ENCODE data around the gene ANO6.

The ANO6 gene

GRCh38 chr12:45284096-45284901 is 68.4 kb downstream of the ANO6 start:
- no peak overlapping the region for H3K27ac ChIP-seq

DNA sequence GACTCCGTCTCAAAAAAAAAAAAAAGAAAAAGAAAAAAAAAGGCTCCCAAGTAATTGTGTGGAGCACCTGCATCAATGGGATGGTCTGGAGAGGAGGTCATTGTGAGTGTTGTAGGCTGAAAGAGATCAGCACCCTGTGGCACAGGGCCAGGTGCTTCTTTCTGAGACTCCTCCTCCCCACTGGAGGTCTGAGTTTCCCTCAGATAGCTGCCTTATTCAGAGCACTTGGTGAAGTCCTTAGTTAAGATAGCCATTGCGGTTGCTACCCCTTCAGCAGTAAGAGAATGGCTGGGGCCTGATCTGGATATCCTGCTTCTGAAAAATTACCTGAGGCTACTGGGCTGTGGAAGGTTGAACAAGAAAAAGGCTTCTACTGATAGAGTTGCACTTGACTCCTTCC is 69.8 kb downstream of the ANO6 start:
- H3K27ac ChIP-seq: no peak overlapping the region
- TF ChIP-seq CTCF (conservative IDR thresholded peaks at IDR 0.05): no peak
- TF ChIP-seq ZFX (IDR thresholded peaks at IDR 0.05): no peak

More at GRCh38 chr12:45284096-45284901, 68.4 kb downstream of the ANO6 start:
- TF ChIP-seq ZFX (IDR thresholded peaks at IDR 0.05): no peak
- TF ChIP-seq CTCF (conservative IDR thresholded peaks at IDR 0.05): no peak

DNA sequence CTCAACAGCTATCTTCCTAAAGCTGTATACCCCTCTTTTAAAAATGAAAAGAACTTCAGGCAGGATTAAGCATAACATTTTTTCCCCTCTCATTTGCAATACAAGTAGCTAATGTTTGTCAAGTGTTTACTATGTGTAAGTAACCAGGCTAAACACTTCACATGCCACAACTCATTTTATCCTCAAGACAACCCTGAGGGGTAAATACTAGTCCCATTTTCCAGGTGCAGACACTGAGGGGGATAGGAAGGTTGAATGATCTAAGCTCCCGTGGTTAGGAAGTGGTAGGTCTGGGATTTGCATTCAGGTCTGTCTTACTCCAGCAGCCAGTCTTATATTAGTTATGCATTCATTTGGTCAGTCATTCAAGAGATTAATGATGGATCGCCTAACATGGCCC is 70.7 kb downstream of the ANO6 start:
- no peak for TF ChIP-seq ZFX (IDR thresholded peaks at IDR 0.05)
- no peak overlapping the region for H3K27ac ChIP-seq

DNA sequence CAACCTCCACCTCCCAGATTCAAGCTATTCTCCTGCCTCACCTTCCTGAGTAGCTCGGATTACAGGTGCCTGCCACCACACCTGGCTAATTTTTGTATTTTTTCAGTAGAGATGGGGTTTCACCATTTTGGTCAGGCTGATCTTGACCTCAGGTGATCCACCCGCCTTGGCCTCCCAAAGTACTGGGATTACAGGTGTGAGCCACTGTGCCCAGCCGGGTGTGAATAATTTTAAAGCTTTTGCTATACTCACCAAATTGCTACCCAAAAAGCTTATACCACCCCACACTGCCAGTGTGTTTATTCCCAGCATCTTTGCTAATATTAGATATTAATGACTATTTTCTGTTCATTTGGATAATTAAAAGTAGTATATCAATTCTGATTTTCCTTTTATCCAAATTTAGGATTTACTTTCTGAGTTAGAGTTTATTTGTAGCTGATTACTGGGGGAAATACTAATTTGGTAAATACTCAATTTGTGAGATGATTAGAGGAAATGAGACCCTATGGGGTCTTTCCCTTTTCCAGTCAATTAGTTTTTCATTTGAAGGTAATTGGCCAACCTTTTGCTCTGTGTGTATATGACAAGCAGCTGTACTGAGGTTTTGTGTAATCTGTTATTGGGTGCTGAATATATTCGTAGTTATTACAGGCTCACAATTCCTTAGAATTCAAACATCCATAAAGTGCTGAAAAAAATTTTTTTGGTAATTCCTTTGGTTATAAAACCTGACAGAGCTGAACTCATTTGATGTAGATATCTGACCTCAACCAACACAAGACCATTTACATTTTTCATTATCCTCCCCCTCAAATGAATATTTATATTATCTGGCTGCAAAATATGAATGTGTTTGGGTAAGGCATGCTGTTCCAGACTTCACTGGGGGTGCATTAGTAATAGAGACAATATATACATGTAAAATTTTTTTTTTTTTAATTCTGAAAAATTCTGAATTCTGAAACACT is 73.6 kb downstream of the ANO6 start:
- no peak overlapping the region for H3K27ac ChIP-seq

GRCh38 chr12:45290216-45290605 is 74.3 kb downstream of the ANO6 start:
- H3K27ac ChIP-seq: no peak overlapping the region
- TF ChIP-seq ZFX (IDR thresholded peaks at IDR 0.05) (no peak), CTCF (conservative IDR thresholded peaks at IDR 0.05) (no peak)

More for the DNA sequence above, 73.6 kb downstream of the ANO6 start:
- TF ChIP-seq CTCF (conservative IDR thresholded peaks at IDR 0.05): no peak
- no peak for TF ChIP-seq ZFX (IDR thresholded peaks at IDR 0.05)

GRCh38 chr12:45291518-45291917 is 75.6 kb downstream of the ANO6 start:
- H3K27ac ChIP-seq: no peak overlapping the region
- TF ChIP-seq ZFX (IDR thresholded peaks at IDR 0.05) (no peak), CTCF (conservative IDR thresholded peaks at IDR 0.05) (no peak)

GRCh38 chr12:45292486-45293195 is 76.7 kb downstream of the ANO6 start:
- no peak overlapping the region for H3K27ac ChIP-seq
- TF ChIP-seq ZFX (IDR thresholded peaks at IDR 0.05): no peak
- TF ChIP-seq CTCF (conservative IDR thresholded peaks at IDR 0.05): no peak
